Transverse colon (tissue), 4 donors: Measurements from ENCODE around the gene ERGIC1.

Experiments used
- EP300 ChIP-seq: sonication (generic); formaldehyde crosslinking; IDR thresholded peaks from one replicate; pipeline ENCODE4 v1.6.1; 2017; ENCODE audit warnings: antibody characterized with exemption, low read depth
- POLR2A ChIP-seq: fragments of 450-650 bp; IDR thresholded peaks from one replicate; pipeline ENCODE4 v1.6.1; 2016; ENCODE audit warnings: antibody characterized with exemption, mild to moderate bottlenecking, moderate library complexity
- POLR2AphosphoS5 ChIP-seq, 3 donors: sonication (generic); formaldehyde crosslinking; IDR thresholded peaks; one replicate each; pipeline ENCODE4 v1.6.1; 2016; ENCODE audit warnings: antibody characterized with exemption in 3 of 3
- TF ChIP-seq, protein P1 (sequence below), 5 experiments: fragments of 200-600 bp in 3 of 5; fragments of 450-650 bp in 2 of 5; sonication (generic) in 3 of 5; IDR thresholded peaks; 1 replicate in 2 of 5; 2 replicates in 3 of 5; pipeline ENCODE4 v1.5.1; 2016 to 2017; ENCODE audit warnings: antibody characterized with exemption in 5 of 5, inconsistent platforms in 3 of 5, mild to moderate bottlenecking in 2 of 5, moderate library complexity in 1 of 5

GRCh38 chr5:172862165-172862801 is 28.2 kb downstream of the ERGIC1 start:
- TF ChIP-seq POLR2A (no peak), POLR2AphosphoS5 (IDR thresholded peaks at IDR 0.05) (no peak), EP300 (no peak)
- TF ChIP-seq, protein P1, sequence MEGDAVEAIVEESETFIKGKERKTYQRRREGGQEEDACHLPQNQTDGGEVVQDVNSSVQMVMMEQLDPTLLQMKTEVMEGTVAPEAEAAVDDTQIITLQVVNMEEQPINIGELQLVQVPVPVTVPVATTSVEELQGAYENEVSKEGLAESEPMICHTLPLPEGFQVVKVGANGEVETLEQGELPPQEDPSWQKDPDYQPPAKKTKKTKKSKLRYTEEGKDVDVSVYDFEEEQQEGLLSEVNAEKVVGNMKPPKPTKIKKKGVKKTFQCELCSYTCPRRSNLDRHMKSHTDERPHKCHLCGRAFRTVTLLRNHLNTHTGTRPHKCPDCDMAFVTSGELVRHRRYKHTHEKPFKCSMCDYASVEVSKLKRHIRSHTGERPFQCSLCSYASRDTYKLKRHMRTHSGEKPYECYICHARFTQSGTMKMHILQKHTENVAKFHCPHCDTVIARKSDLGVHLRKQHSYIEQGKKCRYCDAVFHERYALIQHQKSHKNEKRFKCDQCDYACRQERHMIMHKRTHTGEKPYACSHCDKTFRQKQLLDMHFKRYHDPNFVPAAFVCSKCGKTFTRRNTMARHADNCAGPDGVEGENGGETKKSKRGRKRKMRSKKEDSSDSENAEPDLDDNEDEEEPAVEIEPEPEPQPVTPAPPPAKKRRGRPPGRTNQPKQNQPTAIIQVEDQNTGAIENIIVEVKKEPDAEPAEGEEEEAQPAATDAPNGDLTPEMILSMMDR (IDR thresholded peaks at IDR 0.05) = no peak
